ENCODE measurements around the gene ERBIN. TPM values are rescaled to one million over a fixed set of nuclear protein-coding genes. Genes with fewer than 3 reads are reported as not detected.

ERBIN gene
- total and polyA plus RNA-seq, 2 of the 13 experiments (the other 11 are each of a cell fraction or from before 2014, with no cell fraction given) = 14.4 to 41.7 TPM

DNA sequence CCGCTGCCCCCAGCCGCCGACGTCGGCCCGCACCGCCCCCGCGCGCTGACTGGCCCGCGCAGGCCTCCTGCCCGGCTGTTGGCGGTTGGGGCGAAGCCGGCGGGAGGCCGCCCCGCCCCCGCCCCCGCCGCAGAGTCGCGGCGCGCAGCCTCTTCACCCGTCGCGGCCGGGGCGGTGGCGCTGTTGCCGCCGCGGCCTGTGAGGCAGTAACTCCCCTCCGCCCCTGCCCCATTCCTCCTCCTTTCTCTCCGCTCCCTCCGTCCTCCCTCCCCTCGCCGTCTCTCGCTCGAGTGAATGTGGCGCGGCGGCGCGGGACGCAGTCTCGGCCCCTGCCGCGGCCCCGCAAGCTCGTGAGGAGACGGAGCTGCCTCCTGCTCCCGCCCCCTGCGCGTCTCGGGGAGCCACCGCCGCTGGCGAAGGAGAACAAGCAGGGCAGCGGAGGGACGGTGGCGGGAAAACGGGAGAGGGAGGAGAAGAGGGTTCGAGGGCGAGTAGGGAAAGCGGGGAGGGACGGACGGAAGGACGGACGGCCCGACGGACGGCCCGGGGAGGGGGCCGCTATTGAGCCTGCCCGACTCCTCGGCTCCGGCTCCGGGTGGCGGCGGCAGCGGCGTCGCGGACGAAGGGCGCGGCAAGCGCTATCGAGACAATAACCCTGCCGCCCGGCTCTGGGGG is 637 bp upstream of the ERBIN start (continued):
- TF ChIP-seq MIXL1 (CRISPR knock-in tag; IDR thresholded peaks at IDR 0.05) (peak; percentile 46; the same call in 1 of the 2 replicates), POLR2AphosphoS5 (IDR thresholded peaks at IDR 0.05; ENCODE audit: low read depth, low read length) (peak; percentile 73), SOX5 (CRISPR knock-in tag; IDR thresholded peaks at IDR 0.05; ENCODE audit: borderline replicate concordance) (no peak), RXRB (CRISPR knock-in tag; IDR thresholded peaks at IDR 0.05; ENCODE audit: borderline replicate concordance) (peak; percentile 55; the same call in 1 of the 2 replicates), SNAPC2 (CRISPR knock-in tag; IDR thresholded peaks at IDR 0.05) (no peak), RBM22 (optimal IDR thresholded peaks at IDR 0.05; ENCODE audit: low read length) (no peak), NFKBIZ (CRISPR knock-in tag; IDR thresholded peaks at IDR 0.05) (no peak), EP300 (IDR thresholded peaks at IDR 0.05; ENCODE audit: low read depth in 2 of 2, low read length in 2 of 2) (peak in 1 of 2 experiments; percentile 3; a peak in 1 of 4 replicates), EP300 (CRISPR knock-in tag; IDR thresholded peaks at IDR 0.05; ENCODE audit: borderline replicate concordance) (peak; percentile 56; the same call in 1 of the 2 replicates), ZNF251 (CRISPR knock-in tag; IDR thresholded peaks at IDR 0.05) (no peak), ZNF160 (CRISPR knock-in tag; IDR thresholded peaks at IDR 0.05) (no peak), NR2C2 (CRISPR knock-in tag; IDR thresholded peaks at IDR 0.05; ENCODE audit: borderline replicate concordance) (peak; percentile 11; the same call in 1 of the 2 replicates), ASH2L (IDR thresholded peaks at IDR 0.05; ENCODE audit: insufficient read length, low read depth, low read length) (peak; percentile 36)
- TF ChIP-seq, protein P1, sequence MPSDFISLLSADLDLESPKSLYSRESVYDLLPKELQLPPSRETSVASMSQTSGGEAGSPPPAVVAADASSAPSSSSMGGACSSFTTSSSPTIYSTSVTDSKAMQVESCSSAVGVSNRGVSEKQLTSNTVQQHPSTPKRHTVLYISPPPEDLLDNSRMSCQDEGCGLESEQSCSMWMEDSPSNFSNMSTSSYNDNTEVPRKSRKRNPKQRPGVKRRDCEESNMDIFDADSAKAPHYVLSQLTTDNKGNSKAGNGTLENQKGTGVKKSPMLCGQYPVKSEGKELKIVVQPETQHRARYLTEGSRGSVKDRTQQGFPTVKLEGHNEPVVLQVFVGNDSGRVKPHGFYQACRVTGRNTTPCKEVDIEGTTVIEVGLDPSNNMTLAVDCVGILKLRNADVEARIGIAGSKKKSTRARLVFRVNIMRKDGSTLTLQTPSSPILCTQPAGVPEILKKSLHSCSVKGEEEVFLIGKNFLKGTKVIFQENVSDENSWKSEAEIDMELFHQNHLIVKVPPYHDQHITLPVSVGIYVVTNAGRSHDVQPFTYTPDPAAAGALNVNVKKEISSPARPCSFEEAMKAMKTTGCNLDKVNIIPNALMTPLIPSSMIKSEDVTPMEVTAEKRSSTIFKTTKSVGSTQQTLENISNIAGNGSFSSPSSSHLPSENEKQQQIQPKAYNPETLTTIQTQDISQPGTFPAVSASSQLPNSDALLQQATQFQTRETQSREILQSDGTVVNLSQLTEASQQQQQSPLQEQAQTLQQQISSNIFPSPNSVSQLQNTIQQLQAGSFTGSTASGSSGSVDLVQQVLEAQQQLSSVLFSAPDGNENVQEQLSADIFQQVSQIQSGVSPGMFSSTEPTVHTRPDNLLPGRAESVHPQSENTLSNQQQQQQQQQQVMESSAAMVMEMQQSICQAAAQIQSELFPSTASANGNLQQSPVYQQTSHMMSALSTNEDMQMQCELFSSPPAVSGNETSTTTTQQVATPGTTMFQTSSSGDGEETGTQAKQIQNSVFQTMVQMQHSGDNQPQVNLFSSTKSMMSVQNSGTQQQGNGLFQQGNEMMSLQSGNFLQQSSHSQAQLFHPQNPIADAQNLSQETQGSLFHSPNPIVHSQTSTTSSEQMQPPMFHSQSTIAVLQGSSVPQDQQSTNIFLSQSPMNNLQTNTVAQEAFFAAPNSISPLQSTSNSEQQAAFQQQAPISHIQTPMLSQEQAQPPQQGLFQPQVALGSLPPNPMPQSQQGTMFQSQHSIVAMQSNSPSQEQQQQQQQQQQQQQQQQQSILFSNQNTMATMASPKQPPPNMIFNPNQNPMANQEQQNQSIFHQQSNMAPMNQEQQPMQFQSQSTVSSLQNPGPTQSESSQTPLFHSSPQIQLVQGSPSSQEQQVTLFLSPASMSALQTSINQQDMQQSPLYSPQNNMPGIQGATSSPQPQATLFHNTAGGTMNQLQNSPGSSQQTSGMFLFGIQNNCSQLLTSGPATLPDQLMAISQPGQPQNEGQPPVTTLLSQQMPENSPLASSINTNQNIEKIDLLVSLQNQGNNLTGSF (CRISPR knock-in tag; IDR thresholded peaks at IDR 0.05) = no peak
- TF ChIP-seq, protein P2, sequence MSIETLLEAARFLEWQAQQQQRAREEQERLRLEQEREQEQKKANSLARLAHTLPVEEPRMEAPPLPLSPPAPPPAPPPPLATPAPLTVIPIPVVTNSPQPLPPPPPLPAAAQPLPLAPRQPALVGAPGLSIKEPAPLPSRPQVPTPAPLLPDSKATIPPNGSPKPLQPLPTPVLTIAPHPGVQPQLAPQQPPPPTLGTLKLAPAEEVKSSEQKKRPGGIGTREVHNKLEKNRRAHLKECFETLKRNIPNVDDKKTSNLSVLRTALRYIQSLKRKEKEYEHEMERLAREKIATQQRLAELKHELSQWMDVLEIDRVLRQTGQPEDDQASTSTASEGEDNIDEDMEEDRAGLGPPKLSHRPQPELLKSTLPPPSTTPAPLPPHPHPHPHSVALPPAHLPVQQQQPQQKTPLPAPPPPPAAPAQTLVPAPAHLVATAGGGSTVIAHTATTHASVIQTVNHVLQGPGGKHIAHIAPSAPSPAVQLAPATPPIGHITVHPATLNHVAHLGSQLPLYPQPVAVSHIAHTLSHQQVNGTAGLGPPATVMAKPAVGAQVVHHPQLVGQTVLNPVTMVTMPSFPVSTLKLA (IDR thresholded peaks at IDR 0.05) = no peak
- TF ChIP-seq, protein P3, sequence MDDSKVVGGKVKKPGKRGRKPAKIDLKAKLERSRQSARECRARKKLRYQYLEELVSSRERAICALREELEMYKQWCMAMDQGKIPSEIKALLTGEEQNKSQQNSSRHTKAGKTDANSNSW (CRISPR knock-in tag; IDR thresholded peaks at IDR 0.05; ENCODE audit: borderline replicate concordance) = no peak
- TF ChIP-seq, protein P4, sequence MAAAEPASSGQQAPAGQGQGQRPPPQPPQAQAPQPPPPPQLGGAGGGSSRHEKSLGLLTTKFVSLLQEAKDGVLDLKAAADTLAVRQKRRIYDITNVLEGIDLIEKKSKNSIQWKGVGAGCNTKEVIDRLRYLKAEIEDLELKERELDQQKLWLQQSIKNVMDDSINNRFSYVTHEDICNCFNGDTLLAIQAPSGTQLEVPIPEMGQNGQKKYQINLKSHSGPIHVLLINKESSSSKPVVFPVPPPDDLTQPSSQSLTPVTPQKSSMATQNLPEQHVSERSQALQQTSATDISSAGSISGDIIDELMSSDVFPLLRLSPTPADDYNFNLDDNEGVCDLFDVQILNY (CRISPR knock-in tag; conservative IDR thresholded peaks at IDR 0.05) = peak; percentile 82; the same call in 1 of the 2 replicates
- TF ChIP-seq, protein P5, sequence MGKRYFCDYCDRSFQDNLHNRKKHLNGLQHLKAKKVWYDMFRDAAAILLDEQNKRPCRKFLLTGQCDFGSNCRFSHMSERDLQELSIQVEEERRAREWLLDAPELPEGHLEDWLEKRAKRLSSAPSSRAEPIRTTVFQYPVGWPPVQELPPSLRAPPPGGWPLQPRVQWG (CRISPR knock-in tag; IDR thresholded peaks at IDR 0.05; ENCODE audit: borderline replicate concordance, low read depth) = no peak
- TF ChIP-seq, protein P6, sequence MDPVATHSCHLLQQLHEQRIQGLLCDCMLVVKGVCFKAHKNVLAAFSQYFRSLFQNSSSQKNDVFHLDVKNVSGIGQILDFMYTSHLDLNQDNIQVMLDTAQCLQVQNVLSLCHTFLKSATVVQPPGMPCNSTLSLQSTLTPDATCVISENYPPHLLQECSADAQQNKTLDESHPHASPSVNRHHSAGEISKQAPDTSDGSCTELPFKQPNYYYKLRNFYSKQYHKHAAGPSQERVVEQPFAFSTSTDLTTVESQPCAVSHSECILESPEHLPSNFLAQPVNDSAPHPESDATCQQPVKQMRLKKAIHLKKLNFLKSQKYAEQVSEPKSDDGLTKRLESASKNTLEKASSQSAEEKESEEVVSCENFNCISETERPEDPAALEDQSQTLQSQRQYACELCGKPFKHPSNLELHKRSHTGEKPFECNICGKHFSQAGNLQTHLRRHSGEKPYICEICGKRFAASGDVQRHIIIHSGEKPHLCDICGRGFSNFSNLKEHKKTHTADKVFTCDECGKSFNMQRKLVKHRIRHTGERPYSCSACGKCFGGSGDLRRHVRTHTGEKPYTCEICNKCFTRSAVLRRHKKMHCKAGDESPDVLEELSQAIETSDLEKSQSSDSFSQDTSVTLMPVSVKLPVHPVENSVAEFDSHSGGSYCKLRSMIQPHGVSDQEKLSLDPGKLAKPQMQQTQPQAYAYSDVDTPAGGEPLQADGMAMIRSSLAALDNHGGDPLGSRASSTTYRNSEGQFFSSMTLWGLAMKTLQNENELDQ (CRISPR knock-in tag; IDR thresholded peaks at IDR 0.05; ENCODE audit: borderline replicate concordance) = no peak

All from HepG2 (cell line).